ENCODE measurements around the gene GIMAP8.
A peak's percentile ranks its signal among the peaks of the same experiment; 100 is the strongest.

Gene GIMAP8

GRCh38 chr7:150513758-150514157 is 63.3 kb downstream of the GIMAP8 start:
- Histone ChIP-seq H3K23ac (ENCODE audit: low read depth, low read length, poor library complexity) (no peak overlapping the region), H3K27me3 (ENCODE audit: control insufficient read depth in 3 of 3, insufficient read depth in 3 of 3, low read depth in 1 of 3, low read length in 3 of 3) (peaks cover 0 to 4% (median 0%) of the 10 kb centered on the region in 3 experiments), H4K91ac (ENCODE audit: low read depth, low read length, poor library complexity) (no peak overlapping the region), H3K4me2 (ENCODE audit: insufficient read depth, low read length, poor library complexity, severe bottlenecking) (no peak overlapping the region), H2BK5ac (ENCODE audit: low read length) (no peak overlapping the region), H3K14ac (ENCODE audit: low read length) (no peak overlapping the region), H2BK15ac (ENCODE audit: low read length) (no peak overlapping the region), H3K4me1 (ENCODE audit: control insufficient read depth in 2 of 2, insufficient read depth in 1 of 2, low read depth in 1 of 2, low read length in 2 of 2) (peaks cover 0 to 1% of the 10 kb centered on the region in 2 donors), H2BK120ac (ENCODE audit: low read depth, low read length) (no peak overlapping the region), H4K8ac (ENCODE audit: low read depth, low read length) (no peak overlapping the region), H3K27ac (replicated peaks; ENCODE audit: low read length) (no peak overlapping the region), H3K4me3 (ENCODE audit: low read length in 2 of 2) (no peak overlapping the region), H2BK12ac (ENCODE audit: low read length) (no peak overlapping the region), H2AFZ (ENCODE audit: low read length) (no peak overlapping the region), H3K4ac (ENCODE audit: low read length) (no peak overlapping the region), H3K18ac (ENCODE audit: low read length) (no peak overlapping the region), H3K9me3 (replicated peaks in 1 of 2; ENCODE audit: control insufficient read depth in 2 of 2, insufficient read depth in 1 of 2, low read depth in 1 of 2, low read length in 2 of 2) (no peaks in the 10 kb centered on the region), H3K9ac (ENCODE audit: low read depth, low read length, poor library complexity) (no peak overlapping the region), H3K79me1 (ENCODE audit: low read depth, low read length) (no peaks in the 10 kb centered on the region), H2AK5ac (ENCODE audit: low read depth, low read length) (no peak overlapping the region), H3K36me3 (replicated peaks in 1 of 2; ENCODE audit: control insufficient read depth in 2 of 2, insufficient read depth in 2 of 2, low read length in 2 of 2) (no peaks in the 10 kb centered on the region)
- no CpG with 5 or more reads among the region's 17 CpGs for WGBS, 2 donors (ENCODE audit: extremely low coverage in 2 of 2, insufficient read length in 2 of 2, insufficient replicate concordance in 1 of 2)
- no peak for DNase-seq (ENCODE audit: low spot score)

GRCh38 chr7:150514748-150515222 is 64.4 kb downstream of the GIMAP8 start, which contains the start of gene GIMAP7:
GIMAP7 (plus strand) TSS chr7:150514872; CDS start chr7:150519975, 5,103 bp downstream.
- Histone ChIP-seq H4K91ac (ENCODE audit: low read depth, low read length, poor library complexity) (no peak within 1 kb of the TSS), H2BK12ac (ENCODE audit: low read length) (no peak within 1 kb of the TSS), H3K23ac (ENCODE audit: low read depth, low read length, poor library complexity) (no peak within 1 kb of the TSS), H3K14ac (ENCODE audit: low read length) (no peak within 1 kb of the TSS), H3K4me1 (ENCODE audit: control insufficient read depth in 2 of 2, insufficient read depth in 1 of 2, low read depth in 1 of 2, low read length in 2 of 2) (peaks cover 0 to 1% of the 10 kb centered on the region in 2 donors), H2BK5ac (ENCODE audit: low read length) (no peak within 1 kb of the TSS), H2AFZ (ENCODE audit: low read length) (no peak within 1 kb of the TSS), H4K8ac (ENCODE audit: low read depth, low read length) (peak within 1 kb of the TSS; percentile 52), H3K4me2 (ENCODE audit: insufficient read depth, low read length, poor library complexity, severe bottlenecking) (no peak within 1 kb of the TSS), H2AK5ac (ENCODE audit: low read depth, low read length) (peak within 1 kb of the TSS; percentile 31), H3K4me3 (ENCODE audit: low read length in 2 of 2) (no peak within 1 kb of the TSS), H3K9me3 (replicated peaks in 1 of 2; ENCODE audit: control insufficient read depth in 2 of 2, insufficient read depth in 1 of 2, low read depth in 1 of 2, low read length in 2 of 2) (peaks cover 0 to under 1% of the 10 kb centered on the region in 2 donors), H3K36me3 (replicated peaks in 1 of 2; ENCODE audit: control insufficient read depth in 2 of 2, insufficient read depth in 2 of 2, low read length in 2 of 2) (no peaks in the 10 kb centered on the region), H3K27ac (replicated peaks; ENCODE audit: low read length) (no peak within 1 kb of the TSS), H3K79me1 (ENCODE audit: low read depth, low read length) (no peaks in the 10 kb centered on the region), H3K4ac (ENCODE audit: low read length) (no peak within 1 kb of the TSS), H2BK15ac (ENCODE audit: low read length) (no peak within 1 kb of the TSS), H3K18ac (ENCODE audit: low read length) (peak within 1 kb of the TSS; percentile 55), H2BK120ac (ENCODE audit: low read depth, low read length) (no peak within 1 kb of the TSS), H3K27me3 (ENCODE audit: control insufficient read depth in 3 of 3, insufficient read depth in 3 of 3, low read depth in 1 of 3, low read length in 3 of 3) (peaks cover 0 to 4% (median 0%) of the 10 kb centered on the region in 3 experiments), H3K9ac (ENCODE audit: low read depth, low read length, poor library complexity) (no peak within 1 kb of the TSS)
- no peak for DNase-seq (ENCODE audit: low spot score)
- WGBS, 2 donors (ENCODE audit: extremely low coverage in 2 of 2, insufficient read length in 2 of 2, insufficient replicate concordance in 1 of 2): no CpG with 5 or more reads among the region's 3 CpGs

GRCh38 chr7:150515248-150516147 is 65.1 kb downstream of the GIMAP8 start:
- H3K4me3 ChIP-seq (ENCODE audit: low read length in 2 of 2): no peak overlapping the region
- no peak overlapping the region for H3K23ac ChIP-seq (ENCODE audit: low read depth, low read length, poor library complexity)
- H3K18ac ChIP-seq (ENCODE audit: low read length): no peak overlapping the region
- no peaks in the 10 kb centered on the region for H3K36me3 ChIP-seq (replicated peaks in 1 of 2; ENCODE audit: control insufficient read depth in 2 of 2, insufficient read depth in 2 of 2, low read length in 2 of 2)
- DNase-seq (ENCODE audit: low spot score): no peak
- WGBS, 2 donors (ENCODE audit: extremely low coverage in 2 of 2, insufficient read length in 2 of 2, insufficient replicate concordance in 1 of 2): no CpG with 5 or more reads among the region's 11 CpGs
- no peak overlapping the region for H3K14ac ChIP-seq (ENCODE audit: low read length)
- no peak overlapping the region for H3K4ac ChIP-seq (ENCODE audit: low read length)
- no peak overlapping the region for H2BK12ac ChIP-seq (ENCODE audit: low read length)
- no peaks in the 10 kb centered on the region for H3K79me1 ChIP-seq (ENCODE audit: low read depth, low read length)
- no peak overlapping the region for H3K4me2 ChIP-seq (ENCODE audit: insufficient read depth, low read length, poor library complexity, severe bottlenecking)
- no peak overlapping the region for H2BK120ac ChIP-seq (ENCODE audit: low read depth, low read length)
- H2AFZ ChIP-seq (ENCODE audit: low read length): no peak overlapping the region
- H2BK15ac ChIP-seq (ENCODE audit: low read length): no peak overlapping the region
- no peak overlapping the region for H2AK5ac ChIP-seq (ENCODE audit: low read depth, low read length)
- no peak overlapping the region for H4K8ac ChIP-seq (ENCODE audit: low read depth, low read length)
- no peak overlapping the region for H4K91ac ChIP-seq (ENCODE audit: low read depth, low read length, poor library complexity)
- peaks cover 0 to 2% of the 10 kb centered on the region in 2 donors for H3K9me3 ChIP-seq (replicated peaks in 1 of 2; ENCODE audit: control insufficient read depth in 2 of 2, insufficient read depth in 1 of 2, low read depth in 1 of 2, low read length in 2 of 2)
- peaks cover 0 to 1% of the 10 kb centered on the region in 2 donors for H3K4me1 ChIP-seq (ENCODE audit: control insufficient read depth in 2 of 2, insufficient read depth in 1 of 2, low read depth in 1 of 2, low read length in 2 of 2)
- H2BK5ac ChIP-seq (ENCODE audit: low read length): no peak overlapping the region
- no peak overlapping the region for H3K9ac ChIP-seq (ENCODE audit: low read depth, low read length, poor library complexity)
- no peak overlapping the region for H3K27ac ChIP-seq (replicated peaks; ENCODE audit: low read length)
- peaks cover 0 to 4% (median 0%) of the 10 kb centered on the region in 3 experiments for H3K27me3 ChIP-seq (ENCODE audit: control insufficient read depth in 3 of 3, insufficient read depth in 3 of 3, low read depth in 1 of 3, low read length in 3 of 3)

All from neuronal stem cell (in vitro differentiated cells).